IPS DF 6.9 (cell line): ENCODE results near the gene IGF2.

Experiments
- DNase-seq: peaks from one replicate; pipeline ENCODE4 v3.0.0-alpha.2; 2013; ENCODE audit warnings: low read depth, low spot score
- H3K27ac ChIP-seq: one replicate; pipeline ENCODE4 v1.5.1; 2013; ENCODE audit warnings: low read length, control low read depth
- H3K27me3 ChIP-seq: 2 replicates; pipeline ENCODE4 v1.6.1; 2013; ENCODE audit warnings: mild to moderate bottlenecking, low read length; ENCODE audit not compliant: control insufficient read depth, insufficient read depth
- H3K36me3 ChIP-seq: 2 replicates; pipeline ENCODE4 v1.6.1; 2013; ENCODE audit warnings: low read length; ENCODE audit not compliant: control insufficient read depth, insufficient read depth
- H3K4me1 ChIP-seq: 2 replicates; pipeline ENCODE4 v1.6.1; 2013; ENCODE audit warnings: low read length; ENCODE audit not compliant: control insufficient read depth, insufficient read depth
- H3K4me3 ChIP-seq: 2 replicates; pipeline ENCODE4 v1.5.1; 2013; ENCODE audit warnings: mild to moderate bottlenecking, low read length
- H3K9me3 ChIP-seq: 2 replicates; pipeline ENCODE4 v1.6.1; 2013; ENCODE audit warnings: low read length, inconsistent platforms; ENCODE audit not compliant: control insufficient read depth, insufficient read depth
- WGBS: extraction: QIAGEN DNeasy Blood & Tissue Kit; methylation state at CpG from one replicate; pipeline ENCODE4 v1.1.7; 2013; ENCODE audit warnings: mixed read lengths, missing lambda C conversion rate; ENCODE audit not compliant: insufficient read length, insufficient coverage; 5-methylcytosine and 5-hydroxymethylcytosine counted together

The IGF2 gene

GRCh38 chr11:2169626-2170570, 30.7 kb upstream of the IGF2 start:
- Histone ChIP-seq H3K36me3 (no peaks in the 10 kb centered on the region; the same call in 1 of the 2 replicates), H3K4me3 (no peak overlapping the region), H3K27ac (no peak overlapping the region), H3K27me3 (no peaks in the 10 kb centered on the region), H3K4me1 (0 out of 2 replicates have a peak, but pooled peaks cover 1% of the 10 kb centered on the region), H3K9me3 (no peaks in the 10 kb centered on the region)
- DNase-seq, result no peak
- WGBS, result no CpG with 5 or more reads among the region's 45 CpGs

- H3K4me1 ChIP-seq, result 0 out of 2 replicates have a peak, but pooled peaks cover 1% of the 10 kb centered on the region
- no CpG with 5 or more reads among the region's 10 CpGs for WGBS
- H3K36me3 ChIP-seq, result no peaks in the 10 kb centered on the region; the same call in 1 of the 2 replicates
- no peak overlapping the region for H3K27ac ChIP-seq
- H3K4me3 ChIP-seq, result no peak overlapping the region
- DNase-seq, result no peak
- no peaks in the 10 kb centered on the region for H3K9me3 ChIP-seq
- no peaks in the 10 kb centered on the region for H3K27me3 ChIP-seq
Observed at GRCh38 chr11:2169005-2169378, 29.8 kb upstream of the IGF2 start.

GRCh38 chr11:2168286-2169004, 29.3 kb upstream of the IGF2 start:
- H3K9me3 ChIP-seq, result no peaks in the 10 kb centered on the region
- WGBS, result no CpG with 5 or more reads among the region's 33 CpGs
- no peaks in the 10 kb centered on the region for H3K27me3 ChIP-seq
- H3K4me3 ChIP-seq, result no peak overlapping the region
- H3K4me1 ChIP-seq, result 0 out of 2 replicates have a peak, but pooled peaks cover 1% of the 10 kb centered on the region
- no peaks in the 10 kb centered on the region; the same call in 1 of the 2 replicates for H3K36me3 ChIP-seq
- H3K27ac ChIP-seq, result no peak overlapping the region
- DNase-seq, result no peak

- no peak for DNase-seq
- Histone ChIP-seq H3K36me3 (no peaks in the 10 kb centered on the region; the same call in 1 of the 2 replicates), H3K27me3 (no peaks in the 10 kb centered on the region), H3K27ac (no peak overlapping the region), H3K4me1 (0 out of 2 replicates have a peak, but pooled peaks cover 1% of the 10 kb centered on the region), H3K9me3 (no peaks in the 10 kb centered on the region), H3K4me3 (no peak overlapping the region)
- no CpG with 5 or more reads among the region's 31 CpGs for WGBS
Observed at GRCh38 chr11:2167141-2168045, 28.2 kb upstream of the IGF2 start.

- Histone ChIP-seq H3K9me3 (no peaks in the 10 kb centered on the region), H3K27me3 (no peaks in the 10 kb centered on the region), H3K27ac (no peak overlapping the region), H3K4me3 (no peak overlapping the region), H3K4me1 (0 out of 2 replicates have a peak, but pooled peaks cover 1% of the 10 kb centered on the region), H3K36me3 (no peaks in the 10 kb centered on the region)
- no peak for DNase-seq
- no CpG with 5 or more reads among the region's 70 CpGs for WGBS
Observed at GRCh38 chr11:2166091-2166851, 27.1 kb upstream of the IGF2 start.

GRCh38 chr11:2165571-2165970, 26.4 kb upstream of the IGF2 start:
- no CpG with 5 or more reads among the region's 13 CpGs for WGBS
- H3K4me3 ChIP-seq, result no peak overlapping the region
- no peak overlapping the region for H3K27ac ChIP-seq
- no peak for DNase-seq
- no peaks in the 10 kb centered on the region for H3K36me3 ChIP-seq
- 0 out of 2 replicates have a peak, but pooled peaks cover 1% of the 10 kb centered on the region for H3K4me1 ChIP-seq
- no peaks in the 10 kb centered on the region for H3K27me3 ChIP-seq
- H3K9me3 ChIP-seq, result no peaks in the 10 kb centered on the region

- Histone ChIP-seq H3K4me1 (0 out of 2 replicates have a peak, but pooled peaks cover 1% of the 10 kb centered on the region), H3K9me3 (no peaks in the 10 kb centered on the region), H3K27me3 (no peaks in the 10 kb centered on the region), H3K36me3 (no peaks in the 10 kb centered on the region), H3K4me3 (no peak overlapping the region), H3K27ac (no peak overlapping the region)
- no CpG with 5 or more reads among the region's 20 CpGs for WGBS
- DNase-seq, result no peak
Observed at GRCh38 chr11:2164861-2165555, 25.8 kb upstream of the IGF2 start.

GRCh38 chr11:2164081-2164480, 24.9 kb upstream of the IGF2 start:
- Histone ChIP-seq H3K27me3 (no peaks in the 10 kb centered on the region), H3K4me3 (no peak overlapping the region), H3K4me1 (0 out of 2 replicates have a peak, but pooled peaks cover 1% of the 10 kb centered on the region), H3K36me3 (no peaks in the 10 kb centered on the region), H3K9me3 (no peaks in the 10 kb centered on the region), H3K27ac (no peak overlapping the region)
- no peak for DNase-seq
- no CpG with 5 or more reads among the region's 22 CpGs for WGBS

- Histone ChIP-seq H3K27me3 (no peaks in the 10 kb centered on the region), H3K4me3 (no peak overlapping the region), H3K27ac (no peak overlapping the region), H3K36me3 (no peaks in the 10 kb centered on the region), H3K9me3 (no peaks in the 10 kb centered on the region), H3K4me1 (0 out of 2 replicates have a peak, but pooled peaks cover 1% of the 10 kb centered on the region)
- no CpG with 5 or more reads among the region's 12 CpGs for WGBS
- no peak for DNase-seq
Observed at GRCh38 chr11:2163428-2163978, 24.3 kb upstream of the IGF2 start.
